Spleen (tissue), 7 donors: ENCODE data around the gene MAFF.

Source experiments
- CTCF ChIP-seq, 11 experiments: fragments of 200-600 bp in 7 of 11; fragments of 450-650 bp in 4 of 11; sonication (generic) in 4 of 11; IDR thresholded peaks in 8 of 11; conservative IDR thresholded peaks in 3 of 11; 1 replicate in 7 of 11; 2 replicates in 4 of 11; pipeline versions ENCODE4 v1.4.0 to v1.8.0; 2016 to 2021; ENCODE audit warnings: antibody characterized with exemption in 11 of 11, inconsistent platforms in 4 of 11, mild to moderate bottlenecking in 1 of 11
- POLR2AphosphoS5 ChIP-seq, 3 donors: sonication (generic); formaldehyde crosslinking; IDR thresholded peaks; one replicate each; pipeline ENCODE4 v1.5.1; 2017; ENCODE audit warnings: antibody characterized with exemption in 3 of 3
- donor health status: DM: no; HTN: no; CAD: no; lungs with moderate emphysema.
- donor health status: DM: no; HTN: no; CAD: no.
- donor health status: DM: no; HTN: no; CAD: no.

- no peak for TF ChIP-seq POLR2AphosphoS5 (IDR thresholded peaks at IDR 0.05)
- TF ChIP-seq CTCF (IDR thresholded peaks at IDR 0.05 in 8 of 11, conservative IDR thresholded peaks at IDR 0.05 in 3 of 11), result no peak
These were observed 18.4 kb downstream of the MAFF start for GRCh38 chr22:38220163-38220562.
